Bronchial epithelial cell (primary cell): Measurements from ENCODE around the gene DHRS4. TPM values are rescaled to one million over a fixed set of nuclear protein-coding genes. Genes with fewer than 3 reads are reported as not detected.
A peak's percentile ranks its signal among the peaks of the same experiment; 100 is the strongest.
"Not testable (repeated sequence)": the region's sequence is repeated elsewhere in the genome, so short reads cannot be mapped to it uniquely, and the experiment has no call there.

Source experiments
- DNase-seq: peaks from one replicate; pipeline ENCODE4 v3.0.0-alpha.2; 2010; ENCODE audit warnings: low read depth
- FAIRE-seq: peaks from 2 replicates; lab custom pipeline; 2011; peaks lifted over from hg19 to GRCh38; lab: Jason Lieb, UNC
- H3K27me3 ChIP-seq: 2 replicates; pipeline ENCODE4 v1.5.1; 2011; ENCODE audit warnings: low read length; ENCODE audit not compliant: control insufficient read depth, insufficient read depth
- H3K36me3 ChIP-seq: 2 replicates; pipeline ENCODE4 v1.5.1; 2011; ENCODE audit warnings: low read length; ENCODE audit not compliant: control insufficient read depth, insufficient read depth
- H3K4me3 ChIP-seq: 2 replicates; pipeline ENCODE4 v1.5.1; 2011; ENCODE audit warnings: mild to moderate bottlenecking, low read depth, low read length, control low read depth
- CTCF ChIP-seq: IDR thresholded peaks from 2 replicates; pipeline ENCODE4 v1.5.1; 2011; ENCODE audit warnings: mild to moderate bottlenecking, moderate library complexity, low read length, control low read depth, inconsistent platforms; ENCODE audit not compliant: insufficient read depth, severe bottlenecking
- total RNA-seq: library from RNA; depleted of rRNA; stranded (reverse); fragments of >200 nt; gene quantifications from 2 replicates; pipeline ENCODE4 v1.2.1, GENCODE V29; 2014

DHRS4 gene
- total RNA-seq, 1 donor from 2014 or later = 24.7 TPM

GRCh38 chr14:24006817-24007652, 53.5 kb downstream of the DHRS4 start:
- not testable (repeated sequence) for FAIRE-seq, H3K27me3 ChIP-seq, DNase-seq, H3K36me3 ChIP-seq
- peak overlapping the region; percentile 33 for H3K4me3 ChIP-seq

GRCh38 chr14:24011051-24011450, 57.5 kb downstream of the DHRS4 start:
- TF ChIP-seq CTCF = no peak
- DNase-seq (no peak), FAIRE-seq (no peak)
- Histone ChIP-seq H3K4me3 (no peak overlapping the region), H3K27me3 (no peaks in the 10 kb centered on the region), H3K36me3 (no peaks in the 10 kb centered on the region)

- not testable (repeated sequence) for DNase-seq, H3K4me3 ChIP-seq, H3K36me3 ChIP-seq, FAIRE-seq, H3K27me3 ChIP-seq
Measured at GRCh38 chr14:24012726-24013273, 59.2 kb downstream of the DHRS4 start.

DNA sequence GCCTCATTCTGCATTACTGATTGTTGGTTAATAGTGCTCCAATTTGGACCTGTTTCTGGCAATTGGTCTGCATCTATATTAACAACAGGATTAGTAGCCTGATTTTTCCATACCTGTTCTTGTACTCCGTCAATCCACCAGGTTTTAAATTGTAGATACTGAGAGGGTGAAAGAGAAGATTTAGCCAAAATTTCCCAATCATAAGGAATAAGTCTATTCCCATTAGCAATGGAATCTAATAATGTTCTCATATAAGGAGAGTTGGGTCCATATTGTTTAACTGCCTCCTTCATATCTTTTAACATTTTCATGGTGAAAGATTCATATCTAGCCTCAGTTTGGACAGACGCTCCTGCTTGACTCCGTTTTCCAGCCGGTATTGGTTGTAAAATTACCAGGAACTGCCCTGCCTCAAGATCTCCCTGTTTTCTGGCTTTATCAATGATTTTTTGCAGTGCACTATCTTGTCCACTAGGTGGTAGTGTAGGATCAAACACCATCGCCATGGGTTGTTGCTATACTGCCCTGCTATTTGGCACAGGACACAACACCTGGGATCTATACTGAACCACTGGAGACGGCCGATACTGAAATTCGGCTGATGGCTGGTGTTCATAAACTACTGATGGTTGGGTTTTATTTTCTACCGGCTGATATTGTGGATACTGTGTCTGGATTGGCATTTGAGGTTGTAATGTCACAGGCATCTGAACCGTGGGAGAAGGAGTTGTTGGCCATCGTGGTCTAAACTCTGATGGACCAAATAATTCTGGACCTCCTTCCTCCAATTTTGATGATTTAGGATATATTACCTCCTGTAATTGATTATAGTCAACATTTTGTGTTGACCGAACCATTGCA, 60.3 kb downstream of the DHRS4 start:
- FAIRE-seq = no peak

GRCh38 chr14:24015745-24016144, 62.2 kb downstream of the DHRS4 start:
- not testable (repeated sequence) for H3K36me3 ChIP-seq, FAIRE-seq, H3K4me3 ChIP-seq, DNase-seq, H3K27me3 ChIP-seq

More for the DNA sequence above, 60.3 kb downstream of the DHRS4 start:
- Histone ChIP-seq H3K4me3 (no peak overlapping the region), H3K36me3 (no peaks in the 10 kb centered on the region), H3K27me3 (no peaks in the 10 kb centered on the region)
- peak; percentile 77 for TF ChIP-seq CTCF
- DNase-seq = peak; percentile 71

Other genes with a start within 250 kb of the DHRS4 start
- 5.5 and 30.5 TPM in 2 replicates for gene DHRS4L2, start 35.2 kb downstream of the DHRS4 start, total RNA-seq
- gene CARMIL3, start 98.2 kb downstream of the DHRS4 start, total RNA-seq = 0.13 TPM in 1 of 2 replicates, not detected in the other
- not detected in 2 replicates for gene CPNE6, start 117.8 kb downstream of the DHRS4 start, total RNA-seq
- 84.8 and 223 TPM in 2 replicates for gene PCK2, start 140.5 kb downstream of the DHRS4 start, total RNA-seq
- gene DCAF11, start 161.0 kb downstream of the DHRS4 start, total RNA-seq = 70.5 and 83.5 TPM in 2 replicates
- gene NRL, start 161.2 kb downstream of the DHRS4 start, total RNA-seq = 0.64 and 0.79 TPM in 2 replicates
- gene FITM1, start 176.9 kb downstream of the DHRS4 start, total RNA-seq = 0.51 TPM in 1 of 2 replicates, not detected in the other
- gene PSME1, start 182.4 kb downstream of the DHRS4 start, total RNA-seq = 65.0 and 71.8 TPM in 2 replicates
- gene EMC9, start 187.8 kb downstream of the DHRS4 start, total RNA-seq = 12.6 and 17.8 TPM in 2 replicates
- 26.9 and 37.5 TPM in 2 replicates for gene PSME2, start 192.8 kb downstream of the DHRS4 start, total RNA-seq
- gene RNF31, start 193.7 kb downstream of the DHRS4 start, total RNA-seq = 23.3 and 25.8 TPM in 2 replicates
- gene IRF9, start 207.5 kb downstream of the DHRS4 start, total RNA-seq = 19.2 and 28.7 TPM in 2 replicates
- 0.26 and 1.1 TPM in 2 replicates for gene REC8, start 218.3 kb downstream of the DHRS4 start, total RNA-seq
- gene IPO4, start 235.0 kb downstream of the DHRS4 start, total RNA-seq = 27.0 and 41.9 TPM in 2 replicates
- 42.8 and 67.9 TPM in 2 replicates for gene TM9SF1, start 241.7 kb downstream of the DHRS4 start, total RNA-seq